IPS-15b (cell line): ENCODE measurements around the gene SLC9A8.
"Not testable (repeated sequence)": the region's sequence is repeated elsewhere in the genome, so short reads cannot be mapped to it uniquely, and the experiment has no call there.

Experiments used
- H3K27me3 ChIP-seq: one replicate; pipeline ENCODE4 v1.6.1; 2013; ENCODE audit warnings: low read length; ENCODE audit not compliant: control insufficient read depth, insufficient read depth
- H3K36me3 ChIP-seq: one replicate; pipeline ENCODE4 v1.6.1; 2013; ENCODE audit warnings: low read length; ENCODE audit not compliant: control insufficient read depth, insufficient read depth
- H3K4me1 ChIP-seq: one replicate; pipeline ENCODE4 v1.6.1; 2013; ENCODE audit warnings: mild to moderate bottlenecking, low read length; ENCODE audit not compliant: control insufficient read depth, insufficient read depth
- H3K4me3 ChIP-seq: one replicate; pipeline ENCODE4 v1.5.1; 2013; ENCODE audit warnings: low read depth, low read length
- H3K9ac ChIP-seq: one replicate; pipeline ENCODE4 v1.6.1; 2013; ENCODE audit warnings: low read depth, mild to moderate bottlenecking, low read length
- H3K9me3 ChIP-seq: one replicate; pipeline ENCODE4 v1.6.1; 2013; ENCODE audit warnings: mild to moderate bottlenecking, low read length; ENCODE audit not compliant: control insufficient read depth, insufficient read depth

SLC9A8 gene

DNA sequence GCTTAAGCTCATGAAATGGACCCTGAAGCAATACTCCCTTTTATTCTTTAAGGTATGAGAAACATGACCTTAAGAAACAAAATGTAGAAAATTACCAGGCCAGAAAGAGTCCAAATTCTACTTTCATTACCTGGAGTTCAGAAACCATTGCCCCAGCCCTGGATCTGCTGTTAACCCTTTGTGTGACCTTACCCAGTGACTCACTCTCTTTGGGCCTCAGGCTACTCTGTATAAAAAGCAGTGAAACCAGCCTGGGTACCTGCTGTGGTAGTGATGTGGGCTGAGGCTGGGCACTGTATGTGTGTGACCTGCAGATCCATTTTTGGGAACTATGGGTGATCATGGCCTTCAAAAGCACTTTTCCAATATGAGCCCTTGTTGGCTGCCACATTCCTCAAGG lies 47.2 kb downstream of the SLC9A8 start:
- no peak overlapping the region for H3K9ac ChIP-seq
- no peaks in the 10 kb centered on the region for H3K36me3 ChIP-seq
- H3K4me1 ChIP-seq, result peaks cover 5% of the 10 kb centered on the region
- no peaks in the 10 kb centered on the region for H3K9me3 ChIP-seq
- H3K4me3 ChIP-seq, result no peak overlapping the region
- H3K27me3 ChIP-seq, result no peaks in the 10 kb centered on the region

DNA sequence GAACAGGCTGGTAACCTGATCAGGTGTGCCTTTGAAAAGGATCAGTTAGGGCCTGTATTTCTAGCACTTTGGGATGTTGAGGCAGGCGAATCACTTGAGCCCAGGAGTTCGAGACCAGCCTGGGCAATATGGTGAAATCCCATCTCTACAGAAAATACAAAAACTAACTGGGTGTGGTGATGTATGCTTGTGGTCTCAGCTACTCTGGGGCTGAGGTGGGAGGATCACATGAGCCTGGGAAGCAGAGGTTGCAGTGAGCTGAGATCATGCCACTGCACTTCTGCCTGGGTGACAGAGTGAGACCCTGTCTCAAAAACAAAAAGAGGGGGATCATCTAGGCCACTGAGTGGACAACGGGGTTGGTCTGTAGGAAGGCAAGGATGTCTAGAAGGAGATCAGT lies 48.6 kb downstream of the SLC9A8 start:
- not testable (repeated sequence) for H3K36me3 ChIP-seq, H3K27me3 ChIP-seq, H3K9me3 ChIP-seq, H3K4me1 ChIP-seq, H3K9ac ChIP-seq, H3K4me3 ChIP-seq

- peaks cover 11% of the 10 kb centered on the region for H3K4me1 ChIP-seq
- H3K4me3 ChIP-seq, result no peak overlapping the region
- H3K9ac ChIP-seq, result no peak overlapping the region
- peaks cover 3% of the 10 kb centered on the region for H3K36me3 ChIP-seq
- H3K27me3 ChIP-seq, result no peaks in the 10 kb centered on the region
- no peaks in the 10 kb centered on the region for H3K9me3 ChIP-seq
Measured at GRCh38 chr20:49862607-49863200, 50.1 kb downstream of the SLC9A8 start.

DNA sequence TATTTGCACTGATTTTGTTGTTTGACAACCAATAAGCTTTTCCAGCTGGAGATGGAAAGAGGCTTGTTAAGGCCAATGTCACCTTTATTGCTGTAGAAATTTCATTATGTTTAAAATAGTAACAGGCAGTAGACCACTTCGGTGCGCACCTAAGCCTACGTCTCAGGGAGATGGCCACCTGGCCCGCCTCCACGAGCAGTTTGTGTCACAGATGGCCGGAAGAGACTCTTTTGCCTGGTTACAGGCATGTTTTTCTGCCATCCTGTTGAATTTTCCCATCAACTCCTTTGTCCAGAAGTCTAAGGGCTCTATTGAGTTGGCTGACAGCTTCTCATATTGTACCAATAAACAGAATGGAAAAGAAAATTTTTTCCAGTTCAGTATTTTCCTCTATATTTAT lies 51.0 kb downstream of the SLC9A8 start:
- peaks cover 3% of the 10 kb centered on the region for H3K36me3 ChIP-seq
- H3K4me3 ChIP-seq, result no peak overlapping the region
- H3K9me3 ChIP-seq, result no peaks in the 10 kb centered on the region
- H3K4me1 ChIP-seq, result peaks cover 15% of the 10 kb centered on the region
- no peak overlapping the region for H3K9ac ChIP-seq
- no peaks in the 10 kb centered on the region for H3K27me3 ChIP-seq

DNA sequence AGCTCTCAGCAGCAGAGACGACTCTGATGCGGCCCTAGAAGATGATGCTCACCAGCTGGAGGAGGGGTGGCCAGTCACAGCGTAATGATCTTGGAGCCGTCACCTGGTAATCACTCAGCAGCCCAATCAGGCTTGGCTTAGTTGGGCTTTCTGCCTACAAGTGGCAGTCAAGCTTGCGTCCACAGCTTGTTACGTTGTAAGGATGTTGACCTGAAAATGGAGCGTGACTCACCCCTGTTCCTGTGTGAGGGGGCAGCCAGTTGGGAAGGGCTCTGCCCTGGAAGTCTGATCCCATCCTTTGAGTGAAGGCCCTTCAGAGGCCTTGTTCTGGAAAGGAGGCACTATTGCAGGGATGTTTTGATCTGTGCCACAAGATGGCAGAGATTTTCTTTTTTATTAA lies 52.9 kb downstream of the SLC9A8 start:
- Histone ChIP-seq H3K27me3 (no peaks in the 10 kb centered on the region), H3K4me1 (peaks cover 15% of the 10 kb centered on the region), H3K9me3 (no peaks in the 10 kb centered on the region), H3K9ac (no peak overlapping the region), H3K4me3 (no peak overlapping the region), H3K36me3 (peaks cover 3% of the 10 kb centered on the region)

DNA sequence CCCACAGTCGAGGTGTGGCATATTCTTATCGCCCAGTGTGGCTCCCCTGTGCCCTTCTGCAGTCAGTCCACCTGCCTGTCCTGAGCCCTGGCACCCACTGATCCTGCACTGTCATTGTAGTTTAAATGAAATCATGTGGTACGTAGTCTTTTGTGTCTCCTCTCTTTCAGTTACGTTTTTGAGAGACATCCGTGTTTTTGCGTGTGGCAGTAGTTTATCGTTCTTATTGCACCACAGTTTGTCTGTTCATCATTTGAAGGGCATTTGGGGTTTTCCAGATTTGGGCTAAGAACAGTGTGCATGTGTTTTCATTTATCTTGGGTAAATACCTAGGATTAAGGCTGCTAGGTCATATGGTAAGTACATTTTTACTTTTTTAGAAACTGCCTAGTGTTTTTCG lies 53.4 kb downstream of the SLC9A8 start:
- Histone ChIP-seq H3K9ac (no peak overlapping the region), H3K27me3 (no peaks in the 10 kb centered on the region), H3K36me3 (peaks cover 3% of the 10 kb centered on the region), H3K9me3 (no peaks in the 10 kb centered on the region), H3K4me3 (no peak overlapping the region), H3K4me1 (peaks cover 15% of the 10 kb centered on the region)

DNA sequence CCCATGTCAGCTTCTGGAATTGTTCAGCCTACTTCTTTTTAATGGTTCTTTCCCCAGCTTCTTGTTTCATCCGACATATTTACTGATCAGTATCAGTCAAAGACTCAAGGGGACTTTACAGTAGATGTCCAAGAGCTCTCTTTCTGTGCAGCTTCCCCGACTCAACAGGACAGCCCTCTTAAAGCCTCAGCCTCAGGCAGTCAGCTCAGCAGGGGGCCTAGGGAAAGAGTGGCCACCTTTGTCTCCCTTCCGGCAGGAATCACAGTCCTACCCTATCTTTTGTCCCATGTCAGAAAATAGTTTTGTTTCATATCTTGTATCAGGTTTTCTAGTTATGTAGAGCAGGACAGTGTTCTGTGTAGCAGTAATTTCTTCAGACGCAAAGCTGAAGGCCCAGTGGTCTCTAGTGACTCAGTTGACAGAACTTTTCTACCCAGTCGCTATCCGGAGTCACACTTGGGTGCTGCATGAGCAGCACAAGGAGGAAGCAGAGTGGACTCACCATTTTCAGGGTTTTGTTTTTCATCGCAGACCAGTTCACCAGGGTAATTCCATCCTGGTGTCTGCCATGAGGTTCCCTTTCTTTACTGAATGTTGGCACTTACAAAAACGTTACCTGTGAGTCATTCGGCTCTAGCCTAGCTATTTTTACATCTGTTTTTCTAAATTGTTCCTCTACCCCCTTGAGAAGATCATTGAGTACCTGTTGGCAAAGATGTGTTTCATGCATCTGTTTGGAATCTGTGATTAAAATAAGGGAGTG lies 55.0 kb downstream of the SLC9A8 start:
- no peak overlapping the region for H3K9ac ChIP-seq
- H3K9me3 ChIP-seq, result no peaks in the 10 kb centered on the region
- no peaks in the 10 kb centered on the region for H3K27me3 ChIP-seq
- H3K36me3 ChIP-seq, result peaks cover 3% of the 10 kb centered on the region
- no peak overlapping the region for H3K4me3 ChIP-seq
- H3K4me1 ChIP-seq, result peaks cover 9% of the 10 kb centered on the region

DNA sequence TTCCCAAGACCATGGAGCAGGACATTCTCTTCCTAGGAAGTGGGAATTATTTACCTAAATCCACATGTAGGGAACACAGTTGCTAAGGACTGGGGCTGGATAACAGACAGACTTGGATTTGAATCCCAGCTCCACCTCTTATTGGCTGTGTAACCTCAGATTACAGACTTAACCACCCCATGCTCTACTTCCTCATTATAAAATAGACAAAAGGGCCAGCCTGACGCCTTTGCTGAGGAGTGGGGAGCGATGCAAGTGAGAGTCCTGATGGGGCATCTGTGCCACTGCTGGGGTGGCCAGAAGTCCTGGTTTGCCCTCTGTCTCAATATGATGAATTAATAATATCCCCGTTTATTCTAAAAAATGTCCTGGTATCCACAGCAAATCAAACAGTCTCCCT lies 55.9 kb downstream of the SLC9A8 start:
- peaks cover 3% of the 10 kb centered on the region for H3K36me3 ChIP-seq
- no peaks in the 10 kb centered on the region for H3K27me3 ChIP-seq
- H3K4me1 ChIP-seq, result peaks cover 9% of the 10 kb centered on the region
- H3K9me3 ChIP-seq, result no peaks in the 10 kb centered on the region
- no peak overlapping the region for H3K9ac ChIP-seq
- no peak overlapping the region for H3K4me3 ChIP-seq

DNA sequence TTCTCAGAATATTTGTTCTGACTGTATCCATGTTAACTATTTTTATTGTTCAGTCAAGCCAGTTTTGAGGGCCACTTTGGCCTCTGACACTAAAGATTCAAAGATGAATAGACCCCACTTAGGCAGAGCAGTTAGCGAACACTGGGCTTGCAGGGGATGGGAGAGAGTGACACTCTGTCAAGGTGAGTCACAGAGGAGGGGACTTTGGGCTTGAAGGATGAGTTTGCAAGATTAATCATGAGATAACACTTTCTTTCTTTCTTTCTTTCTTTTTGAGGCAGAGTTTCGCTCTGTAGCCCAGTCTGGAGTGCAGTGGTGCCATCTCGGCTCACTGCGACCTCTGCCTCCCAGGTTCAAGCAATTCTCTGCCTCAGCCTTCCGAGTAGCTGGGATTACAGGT lies 56.3 kb downstream of the SLC9A8 start:
- H3K9me3 ChIP-seq, result no peaks in the 10 kb centered on the region
- peaks cover 3% of the 10 kb centered on the region for H3K36me3 ChIP-seq
- peaks cover 9% of the 10 kb centered on the region for H3K4me1 ChIP-seq
- H3K27me3 ChIP-seq, result no peaks in the 10 kb centered on the region
- H3K4me3 ChIP-seq, result no peak overlapping the region
- no peak overlapping the region for H3K9ac ChIP-seq

DNA sequence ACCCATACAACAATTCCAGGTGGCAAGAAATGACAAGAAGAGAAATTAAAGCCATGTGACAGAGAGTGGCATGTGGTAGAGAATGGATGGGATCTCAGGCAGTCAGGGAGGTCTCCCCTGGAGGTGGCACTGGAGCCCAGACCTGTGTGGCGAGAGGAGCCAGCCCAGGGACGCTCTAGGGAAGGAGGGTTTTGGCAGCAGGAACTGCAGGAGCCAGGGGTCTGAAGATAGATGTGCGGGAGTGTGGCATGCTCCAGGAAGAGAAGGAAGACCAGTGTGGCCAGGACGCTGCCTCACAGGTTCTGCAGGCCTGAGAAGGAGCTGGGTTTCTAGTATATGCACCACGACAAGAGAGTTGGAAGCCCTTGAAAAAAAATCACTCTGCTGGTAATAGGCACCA lies 57.6 kb downstream of the SLC9A8 start:
- Histone ChIP-seq H3K4me3 (no peak overlapping the region), H3K9me3 (no peaks in the 10 kb centered on the region), H3K27me3 (no peaks in the 10 kb centered on the region), H3K36me3 (peaks cover 2% of the 10 kb centered on the region), H3K4me1 (peaks cover 9% of the 10 kb centered on the region), H3K9ac (no peak overlapping the region)

DNA sequence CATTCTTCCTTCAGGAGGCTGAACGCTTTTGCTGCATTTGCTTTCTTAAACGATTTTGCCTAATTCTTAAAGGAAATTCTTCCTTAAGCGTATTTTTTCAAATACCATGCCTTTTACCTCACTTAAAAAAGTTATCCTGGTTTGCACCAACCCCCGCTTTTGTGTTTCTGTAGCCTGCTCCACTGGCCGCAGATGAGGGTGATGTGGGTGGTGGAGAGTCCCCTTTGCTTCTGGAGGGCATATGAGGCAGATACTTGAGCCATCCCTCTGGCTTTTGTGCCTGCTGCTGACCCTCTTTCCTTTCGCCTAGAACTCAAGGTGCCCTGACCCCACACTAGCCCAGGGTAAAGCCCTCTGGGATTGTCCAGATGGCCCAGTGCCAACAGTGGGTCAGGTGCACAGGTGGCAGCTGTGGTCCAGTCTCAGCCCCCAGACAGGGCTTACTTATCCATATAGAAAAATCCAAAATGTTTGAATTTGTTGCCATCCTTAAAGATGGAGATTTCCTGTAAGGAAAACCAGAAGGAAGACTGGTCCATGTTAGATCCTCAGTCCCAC lies 58.8 kb downstream of the SLC9A8 start:
- Histone ChIP-seq H3K27me3 (no peaks in the 10 kb centered on the region), H3K4me1 (peaks cover 9% of the 10 kb centered on the region), H3K9me3 (no peaks in the 10 kb centered on the region), H3K36me3 (no peaks in the 10 kb centered on the region), H3K4me3 (no peak overlapping the region), H3K9ac (no peak overlapping the region)

DNA sequence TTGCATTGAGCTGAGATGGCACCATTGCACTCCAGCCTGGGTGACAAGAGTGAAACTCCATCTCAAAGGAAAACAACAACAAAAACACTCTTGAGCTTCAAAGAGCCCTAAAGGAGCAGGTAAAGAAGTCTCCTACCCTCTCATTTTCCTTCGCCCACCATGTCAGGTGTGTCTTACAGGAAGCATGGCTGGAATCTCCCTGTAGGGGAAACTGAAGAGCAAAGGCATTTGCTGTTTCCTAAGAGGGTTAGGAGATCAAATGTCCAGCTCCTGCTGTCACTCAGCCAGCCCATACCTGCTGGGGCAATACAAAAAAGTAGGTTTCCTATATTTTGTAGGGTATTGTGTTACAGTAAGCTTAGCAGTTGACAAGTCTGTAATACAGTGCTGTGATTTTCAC lies 59.4 kb downstream of the SLC9A8 start:
- H3K9me3 ChIP-seq, result no peaks in the 10 kb centered on the region
- H3K27me3 ChIP-seq, result no peaks in the 10 kb centered on the region
- H3K36me3 ChIP-seq, result no peaks in the 10 kb centered on the region
- H3K9ac ChIP-seq, result no peak overlapping the region
- H3K4me3 ChIP-seq, result no peak overlapping the region
- peaks cover 9% of the 10 kb centered on the region for H3K4me1 ChIP-seq
